Neural cell (in vitro differentiated cells): ENCODE measurements around the gene GFOD2. TPM values are rescaled to one million over a fixed set of nuclear protein-coding genes. Genes with fewer than 3 reads are reported as not detected.

Experiments used
- H2AFZ ChIP-seq: fragments of 200-600, 300-800 bp; sonication (generic), shearing (Covaris generic); 2 replicates; pipeline ENCODE4 v1.6.0; 2014; ENCODE audit warnings: low read depth, mild to moderate bottlenecking, antibody characterized with exemption, low read length, moderate library complexity
- H3F3A ChIP-seq: fragments of 200-600 bp; shearing (Covaris generic); 2 replicates; pipeline ENCODE4 v1.6.1; 2016; ENCODE audit warnings: mild to moderate bottlenecking, moderate library complexity, mixed read lengths, antibody characterized with exemption, low read length; ENCODE audit not compliant: insufficient read depth, poor library complexity, severe bottlenecking
- H3K27ac ChIP-seq: fragments of 200-600, 300-800 bp; sonication (generic), shearing (Covaris generic); 2 replicates; pipeline ENCODE4 v1.5.1; 2014; ENCODE audit warnings: mild to moderate bottlenecking, low read length, moderate library complexity
- H3K27me3 ChIP-seq: fragments of 300-800, 200-600 bp; sonication (generic), shearing (Covaris generic); 2 replicates; pipeline ENCODE4 v1.6.0; 2014; ENCODE audit warnings: mild to moderate bottlenecking, low read depth, low read length, moderate library complexity; ENCODE audit not compliant: insufficient read depth
- H3K36me3 ChIP-seq: fragments of 300-800, 200-600 bp; sonication (generic), shearing (Covaris generic); 2 replicates; pipeline ENCODE4 v1.5.1; 2014; ENCODE audit warnings: mild to moderate bottlenecking, antibody characterized with exemption, low read length, moderate library complexity; ENCODE audit not compliant: insufficient read depth
- H3K4me2 ChIP-seq: fragments of 300-800, 200-600 bp; sonication (generic), shearing (Covaris generic); 2 replicates; pipeline ENCODE4 v1.6.0; 2014; ENCODE audit warnings: mild to moderate bottlenecking, low read length
- H3K4me3 ChIP-seq: fragments of 300-800, 200-600 bp; sonication (generic), shearing (Covaris generic); 2 replicates; pipeline ENCODE4 v1.5.1; 2014; ENCODE audit warnings: mild to moderate bottlenecking, low read length, moderate library complexity
- H3K79me2 ChIP-seq: fragments of 200-600 bp; shearing (Covaris generic); replicated peaks from 2 replicates; pipeline ENCODE4 v1.6.0; 2014; ENCODE audit warnings: mild to moderate bottlenecking, low read length, moderate library complexity; ENCODE audit not compliant: insufficient read depth
- H3K9ac ChIP-seq: fragments of 300-800, 200-600 bp; sonication (generic), shearing (Covaris generic); 2 replicates; pipeline ENCODE4 v1.6.1; 2016; ENCODE audit warnings: mild to moderate bottlenecking, low read length, mixed read lengths
- H3K9me2 ChIP-seq: fragments of 200-600 bp; shearing (Covaris generic); 2 replicates; pipeline ENCODE4 v1.6.1; 2016; ENCODE audit warnings: mild to moderate bottlenecking, low read length, mixed read lengths; ENCODE audit not compliant: insufficient read depth
- H3K9me3 ChIP-seq: fragments of 200-600, 300-800 bp; sonication (generic), shearing (Covaris generic); 2 replicates; pipeline ENCODE4 v1.6.1; 2016; ENCODE audit warnings: mild to moderate bottlenecking, mixed run types, low read length, moderate library complexity, mixed read lengths
- H4K20me1 ChIP-seq: fragments of 200-600 bp; shearing (Covaris generic); 2 replicates; pipeline ENCODE4 v1.6.1; 2016; ENCODE audit warnings: mild to moderate bottlenecking, mixed run types; ENCODE audit not compliant: insufficient read depth
- CTCF ChIP-seq: fragments of 450-650 bp; IDR thresholded peaks from 2 replicates; pipeline ENCODE4 v1.5.1; 2014; ENCODE audit warnings: antibody characterized with exemption, mild to moderate bottlenecking, moderate library complexity; ENCODE audit not compliant: poor library complexity, severe bottlenecking
- EP300 ChIP-seq: fragments of 450-650 bp; conservative IDR thresholded peaks from 2 replicates; pipeline ENCODE4 v1.6.1; 2014; ENCODE audit warnings: antibody characterized with exemption, mild to moderate bottlenecking, moderate library complexity; ENCODE audit not compliant: poor library complexity, severe bottlenecking
- EZH2 ChIP-seq: fragments of 200-600, 300-800 bp; shearing (Covaris generic), sonication (generic); IDR thresholded peaks from 2 replicates; pipeline ENCODE4 v1.6.1; 2014; ENCODE audit warnings: antibody characterized with exemption, low read length, borderline replicate concordance, mild to moderate bottlenecking; ENCODE audit not compliant: insufficient read depth, poor library complexity, severe bottlenecking
- MXI1 ChIP-seq: fragments of 450-650 bp; conservative IDR thresholded peaks from 2 replicates; pipeline ENCODE4 v1.6.1; 2014; ENCODE audit warnings: antibody characterized with exemption, mild to moderate bottlenecking; ENCODE audit not compliant: poor library complexity, severe bottlenecking
- POLR2AphosphoS5 ChIP-seq: IDR thresholded peaks from 2 replicates; pipeline ENCODE4 v1.6.1; 2012
- RAD21 ChIP-seq: fragments of 450-650 bp; conservative IDR thresholded peaks from 2 replicates; pipeline ENCODE4 v1.6.1; 2014; ENCODE audit warnings: antibody characterized with exemption, mild to moderate bottlenecking, moderate library complexity
- REST ChIP-seq: IDR thresholded peaks from 2 replicates; pipeline ENCODE4 v1.6.1; 2012; ENCODE audit warnings: borderline replicate concordance
- SMC3 ChIP-seq: fragments of 450-650 bp; conservative IDR thresholded peaks from 2 replicates; pipeline ENCODE4 v1.6.1; 2014; ENCODE audit warnings: antibody characterized with exemption, mild to moderate bottlenecking, moderate library complexity; ENCODE audit not compliant: poor library complexity
- TAF1 ChIP-seq: IDR thresholded peaks from 2 replicates; pipeline ENCODE4 v1.6.1; 2012; ENCODE audit warnings: low read depth
- polyA plus RNA-seq: library from polyadenylated mRNA; depleted of rRNA; stranded (reverse); fragments of >200 nt; gene quantifications from 2 replicates; pipeline ENCODE4 v1.2.3, GENCODE V29; 2014

The GFOD2 gene
- polyA plus RNA-seq, 1 donor from 2014 or later, result 88.4 TPM

GRCh38 chr16:67703626-67704025 is 15.5 kb downstream of the GFOD2 start:
- no peak overlapping the region for H3K27ac ChIP-seq
- no peak for TF ChIP-seq MXI1
- no peak for TF ChIP-seq POLR2AphosphoS5
- no peak for TF ChIP-seq TAF1
- no peak for TF ChIP-seq SMC3
- TF ChIP-seq RAD21, result no peak
- TF ChIP-seq REST, result no peak
- no peak for TF ChIP-seq EZH2
- no peak for TF ChIP-seq EP300
- TF ChIP-seq CTCF, result no peak
- peaks cover 43% of the 10 kb centered on the region for H3K79me2 ChIP-seq
- H3K36me3 ChIP-seq, result no peaks in the 10 kb centered on the region
- no peak overlapping the region for H3K4me2 ChIP-seq
- no peaks in the 10 kb centered on the region for H3K9me2 ChIP-seq
- H3K9ac ChIP-seq, result no peak overlapping the region
- H4K20me1 ChIP-seq, result peaks cover 12% of the 10 kb centered on the region
- H3K9me3 ChIP-seq, result no peaks in the 10 kb centered on the region
- H2AFZ ChIP-seq, result no peak overlapping the region
- no peaks in the 10 kb centered on the region for H3F3A ChIP-seq
- no peak overlapping the region for H3K4me3 ChIP-seq
- H3K27me3 ChIP-seq, result no peaks in the 10 kb centered on the region

GRCh38 chr16:67702130-67702529 is 17.0 kb downstream of the GFOD2 start:
- Histone ChIP-seq H3K27ac (no peak overlapping the region), H3K9ac (no peak overlapping the region), H3K4me3 (no peak overlapping the region), H3K9me2 (no peaks in the 10 kb centered on the region), H4K20me1 (peaks cover 12% of the 10 kb centered on the region), H3K4me2 (no peak overlapping the region), H3K79me2 (peaks cover 28% of the 10 kb centered on the region), H2AFZ (no peak overlapping the region), H3K36me3 (no peaks in the 10 kb centered on the region), H3K9me3 (no peaks in the 10 kb centered on the region), H3F3A (no peaks in the 10 kb centered on the region), H3K27me3 (no peaks in the 10 kb centered on the region)
- TF ChIP-seq CTCF, result no peak
- no peak for TF ChIP-seq MXI1
- TF ChIP-seq RAD21, result no peak
- TF ChIP-seq EZH2, result no peak
- no peak for TF ChIP-seq POLR2AphosphoS5
- TF ChIP-seq TAF1, result no peak
- TF ChIP-seq EP300, result no peak
- TF ChIP-seq REST, result no peak
- no peak for TF ChIP-seq SMC3
